ENCODE measurements around the gene SMIM35.

SMIM35 gene

DNA sequence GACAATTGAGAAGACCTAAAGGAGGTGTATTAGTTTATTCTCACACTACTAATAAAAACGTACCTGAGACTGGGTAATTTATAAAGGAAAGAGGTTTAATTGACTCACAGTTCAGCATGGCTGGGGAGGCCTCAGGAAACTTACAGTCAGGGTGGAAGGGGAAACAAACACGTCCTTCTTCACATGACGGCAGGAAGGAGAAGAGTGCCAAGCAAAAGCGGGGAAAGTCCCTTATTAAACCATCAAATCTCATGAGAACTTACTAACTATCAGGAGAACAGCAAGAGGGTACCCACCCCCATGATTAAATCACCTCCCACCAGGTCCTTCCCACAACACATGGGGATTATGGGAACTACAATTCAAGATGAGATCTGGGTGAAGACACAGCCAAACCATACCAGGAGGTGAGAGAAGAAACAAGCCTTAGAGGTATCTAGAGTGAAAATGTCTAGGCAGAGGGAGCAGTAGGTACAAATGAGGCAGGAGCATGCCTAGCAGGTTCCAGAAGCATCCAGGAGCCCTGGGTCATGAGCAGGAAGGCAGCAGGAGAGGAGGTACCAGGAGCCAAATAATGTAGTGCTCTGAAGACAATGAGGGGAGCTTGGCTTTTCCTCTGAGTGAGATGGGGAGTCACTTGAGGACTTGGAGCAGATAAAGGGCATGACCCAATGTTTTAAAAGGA lies 69.0 kb downstream of the SMIM35 start:
- H3K9me3 ChIP-seq (ENCODE audit: control insufficient read depth, insufficient read depth, low read depth, low read length) = peaks cover 6% of the 10 kb centered on the region; the same call in 1 of the 2 replicates
- no peak overlapping the region for H3K9ac ChIP-seq (ENCODE audit: low read length)
- no peak overlapping the region for H3K4me3 ChIP-seq (ENCODE audit: low read depth, low read length)
- H3K36me3 ChIP-seq (ENCODE audit: control insufficient read depth, insufficient read depth, low read length) = no peaks in the 10 kb centered on the region
- no peaks in the 10 kb centered on the region for H3K4me1 ChIP-seq (ENCODE audit: control insufficient read depth, insufficient read depth, low read length)
- H3K27ac ChIP-seq (ENCODE audit: low read depth, low read length) = no peak overlapping the region
- H3K27me3 ChIP-seq (ENCODE audit: control insufficient read depth, insufficient read depth, low read length) = peaks cover 7% of the 10 kb centered on the region; the same call in 1 of the 2 replicates

DNA sequence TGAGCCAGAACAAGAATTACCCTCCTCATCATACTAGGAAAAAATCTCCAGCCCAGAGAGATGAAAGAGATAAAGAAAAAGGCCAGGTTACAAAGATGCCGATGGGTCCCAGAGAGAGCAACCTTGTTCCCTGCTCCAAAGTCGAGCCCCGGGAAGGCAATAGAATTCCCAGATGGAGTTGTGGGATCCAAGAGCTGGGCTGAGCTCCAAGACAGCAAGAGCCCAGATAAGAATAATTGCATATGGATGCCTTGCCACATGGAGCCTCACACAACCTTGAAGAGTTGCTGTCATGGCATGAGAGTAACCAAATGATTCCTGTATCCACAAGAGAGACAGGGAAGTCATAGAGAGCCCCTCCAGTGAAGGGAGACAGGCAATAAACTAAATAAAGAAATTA lies 69.7 kb downstream of the SMIM35 start:
- Histone ChIP-seq H3K4me3 (ENCODE audit: low read depth, low read length) (no peak overlapping the region), H3K27ac (ENCODE audit: low read depth, low read length) (no peak overlapping the region), H3K9ac (ENCODE audit: low read length) (no peak overlapping the region), H3K9me3 (ENCODE audit: control insufficient read depth, insufficient read depth, low read depth, low read length) (peaks cover 6% of the 10 kb centered on the region; the same call in 1 of the 2 replicates), H3K27me3 (ENCODE audit: control insufficient read depth, insufficient read depth, low read length) (peaks cover 7% of the 10 kb centered on the region; the same call in 1 of the 2 replicates), H3K36me3 (ENCODE audit: control insufficient read depth, insufficient read depth, low read length) (no peaks in the 10 kb centered on the region), H3K4me1 (ENCODE audit: control insufficient read depth, insufficient read depth, low read length) (no peaks in the 10 kb centered on the region)

DNA sequence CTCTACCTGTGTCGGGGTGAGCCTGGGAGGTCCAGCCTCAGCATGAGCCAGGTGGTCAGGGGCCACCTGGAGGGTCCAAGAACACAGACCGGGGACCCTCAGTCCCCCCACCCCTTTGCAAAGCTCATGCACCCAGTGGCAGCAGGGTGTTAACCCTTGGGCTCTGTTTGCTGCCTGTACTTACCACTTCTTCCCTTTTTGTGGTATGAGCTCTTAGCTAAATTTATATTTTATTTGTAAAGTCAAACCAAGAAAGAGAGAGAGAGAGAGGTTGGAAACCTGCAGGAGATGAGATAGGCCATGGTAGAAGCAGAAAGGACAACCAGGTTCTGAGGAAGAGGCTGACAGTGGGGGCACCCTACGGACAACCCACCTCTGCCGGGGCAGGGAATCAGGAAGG lies 70.7 kb downstream of the SMIM35 start:
- no peak overlapping the region for H3K9ac ChIP-seq (ENCODE audit: low read length)
- no peaks in the 10 kb centered on the region for H3K4me1 ChIP-seq (ENCODE audit: control insufficient read depth, insufficient read depth, low read length)
- H3K27ac ChIP-seq (ENCODE audit: low read depth, low read length) = no peak overlapping the region
- no peaks in the 10 kb centered on the region for H3K36me3 ChIP-seq (ENCODE audit: control insufficient read depth, insufficient read depth, low read length)
- no peak overlapping the region for H3K4me3 ChIP-seq (ENCODE audit: low read depth, low read length)
- peaks cover 6% of the 10 kb centered on the region; the same call in 1 of the 2 replicates for H3K9me3 ChIP-seq (ENCODE audit: control insufficient read depth, insufficient read depth, low read depth, low read length)
- peaks cover 7% of the 10 kb centered on the region; the same call in 1 of the 2 replicates for H3K27me3 ChIP-seq (ENCODE audit: control insufficient read depth, insufficient read depth, low read length)

DNA sequence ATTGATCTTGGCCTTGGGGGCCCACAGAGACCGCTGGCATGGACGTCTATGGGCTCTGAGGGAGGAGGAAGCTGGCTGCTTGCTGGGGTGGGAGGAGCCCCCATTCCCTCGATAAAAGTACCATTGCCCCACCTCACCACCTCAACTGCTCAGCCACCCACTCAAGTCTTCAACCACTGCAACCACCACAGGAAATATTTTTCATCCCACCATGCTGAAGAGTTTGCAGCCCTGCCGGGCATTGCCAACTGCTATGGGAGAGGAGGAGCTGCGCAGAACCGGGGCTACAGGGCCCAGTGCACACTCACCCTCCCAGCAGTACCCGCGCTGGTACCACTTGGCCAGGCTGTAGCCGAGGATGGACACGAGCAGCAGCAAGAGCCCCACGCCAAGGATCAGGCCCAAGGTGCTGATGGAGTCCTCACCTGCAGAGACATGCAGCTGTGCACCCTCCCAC lies 71.3 kb downstream of the SMIM35 start:
- Histone ChIP-seq H3K9me3 (ENCODE audit: control insufficient read depth, insufficient read depth, low read depth, low read length) (peaks cover 6% of the 10 kb centered on the region; the same call in 1 of the 2 replicates), H3K27ac (ENCODE audit: low read depth, low read length) (no peak overlapping the region), H3K27me3 (ENCODE audit: control insufficient read depth, insufficient read depth, low read length) (peaks cover 7% of the 10 kb centered on the region; the same call in 1 of the 2 replicates), H3K36me3 (ENCODE audit: control insufficient read depth, insufficient read depth, low read length) (no peaks in the 10 kb centered on the region), H3K4me3 (ENCODE audit: low read depth, low read length) (no peak overlapping the region), H3K4me1 (ENCODE audit: control insufficient read depth, insufficient read depth, low read length) (no peaks in the 10 kb centered on the region), H3K9ac (ENCODE audit: low read length) (no peak overlapping the region)

DNA sequence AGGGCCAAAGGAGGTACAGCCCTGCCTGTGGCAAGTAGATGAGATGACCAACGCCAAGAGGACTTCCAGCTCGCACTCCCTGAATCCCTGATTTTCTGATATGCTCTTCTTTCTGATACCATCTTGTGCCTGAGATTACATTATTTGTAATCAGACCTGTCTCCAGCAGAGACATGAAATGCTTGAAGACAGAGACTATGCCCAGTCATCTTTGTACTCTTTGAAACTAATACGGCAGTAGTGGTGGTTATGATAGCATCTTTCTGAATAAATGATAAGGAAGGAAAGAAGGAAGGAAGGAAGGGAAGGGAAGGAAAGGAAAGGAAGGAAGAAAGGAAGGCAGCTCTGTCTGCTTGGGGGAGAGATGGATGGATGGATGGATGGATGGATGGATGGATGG lies 72.7 kb downstream of the SMIM35 start:
- peaks cover 7% of the 10 kb centered on the region; the same call in 1 of the 2 replicates for H3K27me3 ChIP-seq (ENCODE audit: control insufficient read depth, insufficient read depth, low read length)
- no peaks in the 10 kb centered on the region for H3K4me1 ChIP-seq (ENCODE audit: control insufficient read depth, insufficient read depth, low read length)
- H3K9me3 ChIP-seq (ENCODE audit: control insufficient read depth, insufficient read depth, low read depth, low read length) = peaks cover 6% of the 10 kb centered on the region; the same call in 1 of the 2 replicates
- no peak overlapping the region for H3K4me3 ChIP-seq (ENCODE audit: low read depth, low read length)
- H3K27ac ChIP-seq (ENCODE audit: low read depth, low read length) = no peak overlapping the region
- H3K36me3 ChIP-seq (ENCODE audit: control insufficient read depth, insufficient read depth, low read length) = no peaks in the 10 kb centered on the region
- no peak overlapping the region for H3K9ac ChIP-seq (ENCODE audit: low read length)

- no peak overlapping the region for H3K9ac ChIP-seq (ENCODE audit: low read length)
- no peaks in the 10 kb centered on the region for H3K4me1 ChIP-seq (ENCODE audit: control insufficient read depth, insufficient read depth, low read length)
- no peaks in the 10 kb centered on the region; the same call in 1 of the 2 replicates for H3K27me3 ChIP-seq (ENCODE audit: control insufficient read depth, insufficient read depth, low read length)
- no peak overlapping the region for H3K27ac ChIP-seq (ENCODE audit: low read depth, low read length)
- H3K36me3 ChIP-seq (ENCODE audit: control insufficient read depth, insufficient read depth, low read length) = no peaks in the 10 kb centered on the region
- H3K9me3 ChIP-seq (ENCODE audit: control insufficient read depth, insufficient read depth, low read depth, low read length) = no peaks in the 10 kb centered on the region
- no peak overlapping the region for H3K4me3 ChIP-seq (ENCODE audit: low read depth, low read length)
Observed at GRCh38 chr11:118012083-118012669, 74.6 kb downstream of the SMIM35 start.

GRCh38 chr11:118010738-118011461 lies 75.9 kb downstream of the SMIM35 start:
- Histone ChIP-seq H3K36me3 (ENCODE audit: control insufficient read depth, insufficient read depth, low read length) (no peaks in the 10 kb centered on the region), H3K27ac (ENCODE audit: low read depth, low read length) (no peak overlapping the region), H3K4me3 (ENCODE audit: low read depth, low read length) (no peak overlapping the region), H3K27me3 (ENCODE audit: control insufficient read depth, insufficient read depth, low read length) (no peaks in the 10 kb centered on the region; the same call in 1 of the 2 replicates), H3K4me1 (ENCODE audit: control insufficient read depth, insufficient read depth, low read length) (no peaks in the 10 kb centered on the region), H3K9me3 (ENCODE audit: control insufficient read depth, insufficient read depth, low read depth, low read length) (no peaks in the 10 kb centered on the region), H3K9ac (ENCODE audit: low read length) (no peak overlapping the region)

DNA sequence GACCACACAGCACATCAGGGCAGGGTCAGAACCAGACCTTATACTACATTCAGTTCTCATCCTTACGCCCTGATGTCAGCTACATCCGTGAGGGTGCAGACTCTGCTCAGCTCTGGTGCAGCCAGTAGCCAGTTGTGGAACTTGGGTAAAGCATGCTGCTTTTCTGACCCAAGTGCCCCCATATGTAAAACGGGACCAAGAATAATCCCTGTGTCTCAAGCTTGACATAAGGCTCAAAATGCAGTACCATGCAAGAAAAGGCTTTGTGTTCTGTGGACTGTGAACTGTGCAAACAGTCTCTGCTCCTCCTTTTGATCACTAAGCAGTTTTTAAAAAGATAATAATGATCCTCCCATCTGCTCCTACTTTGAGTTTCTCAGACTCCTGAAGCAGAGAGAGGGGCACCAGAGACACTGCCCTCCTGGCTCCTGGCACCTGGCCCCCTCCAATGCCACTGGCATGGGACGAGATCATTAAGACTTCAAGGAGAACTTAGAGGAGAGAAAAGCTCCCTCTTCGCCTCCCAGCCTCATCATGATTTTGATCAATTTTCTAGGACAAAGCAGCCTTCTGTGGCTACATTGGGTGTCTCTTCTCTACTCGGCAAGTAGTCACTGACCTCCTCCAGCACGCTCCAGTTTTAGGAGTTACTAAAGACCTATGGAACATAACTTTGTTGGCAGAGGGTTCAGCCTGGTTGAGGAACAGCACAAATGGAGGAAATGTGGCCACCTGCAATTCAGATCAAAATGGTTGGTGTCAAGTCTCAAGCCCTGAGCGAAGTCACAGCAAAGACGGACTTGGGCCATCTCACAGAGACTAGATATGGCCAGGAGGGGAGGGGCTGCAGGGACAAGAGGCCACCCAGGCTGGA lies 76.7 kb downstream of the SMIM35 start:
- H3K36me3 ChIP-seq (ENCODE audit: control insufficient read depth, insufficient read depth, low read length) = no peaks in the 10 kb centered on the region
- H3K4me3 ChIP-seq (ENCODE audit: low read depth, low read length) = no peak overlapping the region
- H3K27me3 ChIP-seq (ENCODE audit: control insufficient read depth, insufficient read depth, low read length) = no peaks in the 10 kb centered on the region; the same call in 1 of the 2 replicates
- H3K4me1 ChIP-seq (ENCODE audit: control insufficient read depth, insufficient read depth, low read length) = no peaks in the 10 kb centered on the region
- H3K27ac ChIP-seq (ENCODE audit: low read depth, low read length) = no peak overlapping the region
- H3K9ac ChIP-seq (ENCODE audit: low read length) = no peak overlapping the region
- H3K9me3 ChIP-seq (ENCODE audit: control insufficient read depth, insufficient read depth, low read depth, low read length) = no peaks in the 10 kb centered on the region

DNA sequence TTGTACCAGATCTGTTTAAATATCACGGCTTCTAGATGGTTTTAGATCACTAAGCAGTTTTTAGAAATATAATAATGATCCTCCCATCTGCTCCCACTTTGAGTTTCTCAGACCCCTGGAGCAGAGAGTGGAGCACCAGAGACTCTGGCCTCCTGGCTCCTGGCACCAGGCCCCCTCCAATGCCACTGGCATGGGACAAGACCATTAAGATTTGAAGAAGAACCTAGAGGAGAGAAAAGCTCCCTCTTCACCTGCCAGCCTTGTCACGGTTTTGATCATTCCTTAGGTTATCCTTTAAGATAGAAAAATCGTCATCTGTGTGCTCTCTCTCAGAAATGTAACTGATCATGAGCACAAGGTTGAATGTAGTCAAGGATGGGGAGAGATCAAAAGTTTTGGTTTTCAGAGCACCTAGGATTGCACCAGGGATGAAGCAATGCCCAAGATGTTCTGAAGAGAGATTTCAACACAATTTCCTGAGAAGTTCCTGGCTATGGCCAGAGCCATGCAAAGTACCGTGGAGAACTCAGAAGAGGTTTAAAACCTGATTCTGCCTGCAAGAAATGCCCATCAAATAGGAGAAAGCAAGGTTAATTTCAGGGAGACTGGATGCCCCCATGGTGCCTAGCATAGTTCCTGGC lies 78.4 kb downstream of the SMIM35 start:
- Histone ChIP-seq H3K9ac (ENCODE audit: low read length) (no peak overlapping the region), H3K27ac (ENCODE audit: low read depth, low read length) (no peak overlapping the region), H3K4me3 (ENCODE audit: low read depth, low read length) (no peak overlapping the region), H3K36me3 (ENCODE audit: control insufficient read depth, insufficient read depth, low read length) (no peaks in the 10 kb centered on the region), H3K9me3 (ENCODE audit: control insufficient read depth, insufficient read depth, low read depth, low read length) (peaks cover 5% of the 10 kb centered on the region; the same call in 1 of the 2 replicates), H3K4me1 (ENCODE audit: control insufficient read depth, insufficient read depth, low read length) (no peaks in the 10 kb centered on the region), H3K27me3 (ENCODE audit: control insufficient read depth, insufficient read depth, low read length) (no peaks in the 10 kb centered on the region; the same call in 1 of the 2 replicates)
